Glomerular visceral epithelial cell (primary cell): Measurements from ENCODE around the gene IQUB.
A peak's percentile ranks its signal among the peaks of the same experiment; 100 is the strongest.
"Not testable (repeated sequence)": the region's sequence is repeated elsewhere in the genome, so short reads cannot be mapped to it uniquely, and the experiment has no call there.

ENCODE experiments used
- DNase-seq: peaks from one replicate; pipeline ENCODE4 v3.0.0-alpha.2; 2016; ENCODE audit errors: extremely low spot score

Gene IQUB

GRCh38 chr7:123539871-123540270 is 5.5 kb upstream of the IQUB start:
- DNase-seq: no peak

GRCh38 chr7:123538897-123539296 is 4.5 kb upstream of the IQUB start:
- DNase-seq: no peak

GRCh38 chr7:123538189-123538714 is 3.9 kb upstream of the IQUB start:
- DNase-seq: peak; percentile 55

GRCh38 chr7:123537026-123537642 is 2.7 kb upstream of the IQUB start:
- DNase-seq: peak; percentile 18

GRCh38 chr7:123535517-123535916 is 1.1 kb upstream of the IQUB start:
- no peak for DNase-seq

GRCh38 chr7:123533929-123534382 is 439 bp downstream of the IQUB start:
- no peak for DNase-seq

GRCh38 chr7:123533553-123533917 is 860 bp downstream of the IQUB start:
- DNase-seq: no peak

GRCh38 chr7:123532788-123533552 is 1.4 kb downstream of the IQUB start:
- peak; percentile 52 for DNase-seq

GRCh38 chr7:123532343-123532742 is 2.1 kb downstream of the IQUB start:
- not testable (repeated sequence) for DNase-seq

- DNase-seq: not testable (repeated sequence)
Observed at GRCh38 chr7:123530035-123530591, 4.3 kb downstream of the IQUB start.

- no peak for DNase-seq
Observed at GRCh38 chr7:123528265-123528664, 6.1 kb downstream of the IQUB start.

GRCh38 chr7:123527712-123528225 is 6.6 kb downstream of the IQUB start:
- DNase-seq: not testable (repeated sequence)

GRCh38 chr7:123526533-123526932 is 7.9 kb downstream of the IQUB start:
- DNase-seq: not testable (repeated sequence)

- peak; percentile 54 for DNase-seq
Observed at GRCh38 chr7:123522066-123522465, 12.3 kb downstream of the IQUB start.

GRCh38 chr7:123505221-123505620 is 29.2 kb downstream of the IQUB start:
- no peak for DNase-seq

GRCh38 chr7:123502201-123502600 is 32.2 kb downstream of the IQUB start:
- no peak for DNase-seq

- DNase-seq: no peak
Observed at GRCh38 chr7:123500878-123501489, 33.4 kb downstream of the IQUB start.

GRCh38 chr7:123499211-123499970 is 35.0 kb downstream of the IQUB start:
- DNase-seq: no peak

GRCh38 chr7:123498601-123499000 is 35.8 kb downstream of the IQUB start:
- DNase-seq: no peak

GRCh38 chr7:123498031-123498430 is 36.4 kb downstream of the IQUB start:
- no peak for DNase-seq

- peak; percentile 40 for DNase-seq
Observed at GRCh38 chr7:123494193-123494796, 40.1 kb downstream of the IQUB start.
